ENCODE data around the gene LGR6.

DNA sequence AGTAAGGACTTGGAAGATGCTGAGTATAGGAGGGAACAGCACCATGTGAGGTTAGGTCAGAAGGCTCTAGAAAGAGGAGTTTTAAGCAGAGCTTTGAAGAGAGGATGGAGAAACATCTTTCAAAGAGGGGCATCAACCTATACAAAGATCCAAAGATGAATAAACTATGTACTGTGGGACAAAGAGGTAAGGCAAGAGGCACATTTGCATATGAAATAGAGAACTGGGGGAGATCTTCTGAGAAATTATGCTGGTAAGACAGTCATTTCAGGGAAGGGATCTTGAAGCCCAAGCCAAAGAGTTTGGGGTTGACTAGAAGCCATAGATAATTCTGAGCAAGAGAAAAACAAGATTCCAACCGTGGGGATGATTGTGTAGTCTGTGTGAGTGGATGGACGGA is 70.0 kb downstream of the LGR6 start:
- TF ChIP-seq EZH2 (IDR thresholded peaks at IDR 0.05; ENCODE audit: low read depth, unreplicated experiment), result no peak
- TF ChIP-seq CTCF (conservative IDR thresholded peaks at IDR 0.05; ENCODE audit: low read depth in 2 of 2), result no peak
- TF ChIP-seq, protein P1, sequence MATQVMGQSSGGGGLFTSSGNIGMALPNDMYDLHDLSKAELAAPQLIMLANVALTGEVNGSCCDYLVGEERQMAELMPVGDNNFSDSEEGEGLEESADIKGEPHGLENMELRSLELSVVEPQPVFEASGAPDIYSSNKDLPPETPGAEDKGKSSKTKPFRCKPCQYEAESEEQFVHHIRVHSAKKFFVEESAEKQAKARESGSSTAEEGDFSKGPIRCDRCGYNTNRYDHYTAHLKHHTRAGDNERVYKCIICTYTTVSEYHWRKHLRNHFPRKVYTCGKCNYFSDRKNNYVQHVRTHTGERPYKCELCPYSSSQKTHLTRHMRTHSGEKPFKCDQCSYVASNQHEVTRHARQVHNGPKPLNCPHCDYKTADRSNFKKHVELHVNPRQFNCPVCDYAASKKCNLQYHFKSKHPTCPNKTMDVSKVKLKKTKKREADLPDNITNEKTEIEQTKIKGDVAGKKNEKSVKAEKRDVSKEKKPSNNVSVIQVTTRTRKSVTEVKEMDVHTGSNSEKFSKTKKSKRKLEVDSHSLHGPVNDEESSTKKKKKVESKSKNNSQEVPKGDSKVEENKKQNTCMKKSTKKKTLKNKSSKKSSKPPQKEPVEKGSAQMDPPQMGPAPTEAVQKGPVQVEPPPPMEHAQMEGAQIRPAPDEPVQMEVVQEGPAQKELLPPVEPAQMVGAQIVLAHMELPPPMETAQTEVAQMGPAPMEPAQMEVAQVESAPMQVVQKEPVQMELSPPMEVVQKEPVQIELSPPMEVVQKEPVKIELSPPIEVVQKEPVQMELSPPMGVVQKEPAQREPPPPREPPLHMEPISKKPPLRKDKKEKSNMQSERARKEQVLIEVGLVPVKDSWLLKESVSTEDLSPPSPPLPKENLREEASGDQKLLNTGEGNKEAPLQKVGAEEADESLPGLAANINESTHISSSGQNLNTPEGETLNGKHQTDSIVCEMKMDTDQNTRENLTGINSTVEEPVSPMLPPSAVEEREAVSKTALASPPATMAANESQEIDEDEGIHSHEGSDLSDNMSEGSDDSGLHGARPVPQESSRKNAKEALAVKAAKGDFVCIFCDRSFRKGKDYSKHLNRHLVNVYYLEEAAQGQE (IDR thresholded peaks at IDR 0.05; ENCODE audit: unreplicated experiment), result no peak
- no peak for TF ChIP-seq POLR2AphosphoS5 (IDR thresholded peaks at IDR 0.05; ENCODE audit: low read depth)
- TF ChIP-seq NANOG (IDR thresholded peaks at IDR 0.05; ENCODE audit: borderline replicate concordance), result no peak
- TF ChIP-seq JUNB (IDR thresholded peaks at IDR 0.05; ENCODE audit: unreplicated experiment), result no peak
- TF ChIP-seq ZNF331 (CRISPR knock-in tag; IDR thresholded peaks at IDR 0.05; ENCODE audit: low read depth), result no peak
- TF ChIP-seq EZH2phosphoT487 (IDR thresholded peaks at IDR 0.05; ENCODE audit: unreplicated experiment), result no peak

All from GM23338 (cell line).